Keratinocyte (primary cell): ENCODE measurements around the gene LAMA2. TPM values are rescaled to one million over a fixed set of nuclear protein-coding genes. Genes with fewer than 3 reads are reported as not detected.

Experiments
- DNase-seq: peaks from one replicate; pipeline ENCODE4 v3.0.0-alpha.2; 2011; ENCODE audit warnings: low read depth, missing footprints, low spot score
- FAIRE-seq: peaks from 2 replicates; lab custom pipeline; 2011; peaks lifted over from hg19 to GRCh38; lab: Jason Lieb, UNC
- H2AFZ ChIP-seq: 2 replicates; pipeline ENCODE4 v1.6.0; 2012; ENCODE audit warnings: low read length, control low read depth, inconsistent platforms; ENCODE audit not compliant: control insufficient read depth
- H3K27ac ChIP-seq: 2 replicates; pipeline ENCODE4 v1.5.1; 2011; ENCODE audit warnings: low read length; ENCODE audit not compliant: control insufficient read depth, insufficient read depth
- H3K27me3 ChIP-seq: 3 replicates; pipeline ENCODE4 v1.6.0; 2011; ENCODE audit warnings: low read length; ENCODE audit not compliant: control insufficient read depth, insufficient read depth; ENCODE audit errors: extremely low read depth
- H3K36me3 ChIP-seq, 2 experiments: 2 replicates in 1 of 2; 3 replicates in 1 of 2; pipeline ENCODE4 v1.5.1; 2011; ENCODE audit warnings: low read length in 2 of 2, mild to moderate bottlenecking in 1 of 2; ENCODE audit not compliant: control insufficient read depth in 2 of 2, insufficient read depth in 2 of 2; ENCODE audit errors: extremely low read depth in 1 of 2
- H3K4me1 ChIP-seq: 3 replicates; pipeline ENCODE4 v1.5.1; 2011; ENCODE audit warnings: low read length; ENCODE audit not compliant: control insufficient read depth, insufficient read depth; ENCODE audit errors: extremely low read depth
- H3K4me2 ChIP-seq: 3 replicates; pipeline ENCODE4 v1.6.0; 2011; ENCODE audit warnings: low read depth, low read length; ENCODE audit not compliant: control insufficient read depth, insufficient read depth; ENCODE audit errors: extremely low read depth
- H3K4me3 ChIP-seq, 3 experiments: fragments of 200-600 bp in 1 of 3; sonication (generic) in 1 of 3; 2 replicates in 2 of 3; 3 replicates in 1 of 3; pipeline ENCODE4 v1.5.1; 2011 to 2016; ENCODE audit warnings: low read length in 3 of 3, mild to moderate bottlenecking in 3 of 3, control low read depth in 2 of 3, inconsistent platforms in 1 of 3, low read depth in 1 of 3, mixed read lengths in 1 of 3, mixed run types in 1 of 3, moderate library complexity in 1 of 3; ENCODE audit not compliant: control insufficient read depth in 2 of 3, insufficient read depth in 2 of 3; ENCODE audit errors: extremely low read depth in 1 of 3
- H3K79me2 ChIP-seq: 2 replicates; pipeline ENCODE4 v1.6.0; 2012; ENCODE audit warnings: low read length; ENCODE audit not compliant: control insufficient read depth, insufficient read depth
- H3K9ac ChIP-seq: 3 replicates; pipeline ENCODE4 v1.6.0; 2011; ENCODE audit warnings: low read length; ENCODE audit not compliant: control insufficient read depth, insufficient read depth; ENCODE audit errors: extremely low read depth
- H3K9me1 ChIP-seq: 3 replicates; pipeline ENCODE4 v1.6.0; 2011; ENCODE audit warnings: low read length; ENCODE audit not compliant: control insufficient read depth, insufficient read depth; ENCODE audit errors: extremely low read depth
- H3K9me3 ChIP-seq: 2 replicates; pipeline ENCODE4 v1.5.1; 2012; ENCODE audit warnings: low read depth, low read length; ENCODE audit not compliant: control insufficient read depth
- H4K20me1 ChIP-seq: 3 replicates; pipeline ENCODE4 v1.6.0; 2011; ENCODE audit warnings: low read length; ENCODE audit not compliant: control insufficient read depth, insufficient read depth; ENCODE audit errors: extremely low read depth
- EZH2 ChIP-seq: IDR thresholded peaks from one replicate; pipeline ENCODE4 v1.6.1; 2012; ENCODE audit warnings: inconsistent platforms, mild to moderate bottlenecking, low read length, moderate library complexity
- dilution Hi-C: fragments of 300-500 bp; cut with MboI; formaldehyde crosslinking; loops from one replicate; pipeline ENCODE4 v1.7.0; 2020; ENCODE audit warnings: low sequenced_read_pairs; ENCODE audit not compliant: extremely low pct_ligation_motif_present
- polyA plus RNA-seq, 5 experiments: library from polyadenylated mRNA; depleted of rRNA in 3 of 5; stranded (reverse) in 3 of 5; stranded (forward) in 1 of 5; unstranded in 1 of 5; fragments of >200 nt; gene quantifications; 1 replicate in 1 of 5; 2 replicates in 3 of 5; 3 replicates in 1 of 5; pipeline versions ENCODE4 v1.2.1 to v1.2.3, GENCODE V29; 2011 to 2012; ENCODE audit warnings: missing spikeins in 2 of 5, low read depth in 1 of 5, low replicate concordance in 1 of 5
- TF ChIP-seq, protein P1 (sequence below), 3 experiments: IDR thresholded peaks in 1 of 3; conservative IDR thresholded peaks in 1 of 3; optimal IDR thresholded peaks in 1 of 3; 2 replicates in 2 of 3; 3 replicates in 1 of 3; pipeline versions ENCODE3 to v1.5.1; 2011; ENCODE audit warnings: low read length in 3 of 3, mild to moderate bottlenecking in 3 of 3, moderate library complexity in 2 of 3, control low read depth in 1 of 3, inconsistent platforms in 1 of 3; ENCODE audit not compliant: insufficient read depth in 2 of 3; ENCODE audit errors: extremely low read depth in 1 of 3

LAMA2 gene
- polyA plus RNA-seq, 1 donor (not counting 4 experiments of a cell fraction or from before 2014, with no cell fraction given), result 1.4 TPM

DNA sequence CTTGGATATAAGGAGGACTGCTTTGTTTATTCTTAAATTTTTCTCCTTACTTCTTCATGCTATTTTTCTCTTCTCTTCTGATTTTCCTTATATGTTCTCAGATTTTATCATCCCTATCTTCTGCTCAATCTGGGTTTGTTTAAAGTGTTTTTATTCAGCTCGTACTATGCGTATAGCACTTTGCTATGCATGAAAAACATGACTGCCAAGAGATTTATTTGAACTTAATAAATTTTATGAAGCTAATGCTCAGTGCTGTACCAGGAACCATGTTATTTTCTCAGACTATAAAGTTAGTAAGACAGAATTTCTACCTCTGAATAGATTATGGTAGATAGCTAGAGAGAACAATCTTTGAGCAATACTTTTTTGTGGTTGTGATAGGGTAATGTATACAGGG is 305.9 kb downstream of the LAMA2 start:
- Histone ChIP-seq H2AFZ (no peak overlapping the region), H3K9me3 (no peaks in the 10 kb centered on the region), H3K4me1 (peaks cover 14% of the 10 kb centered on the region), H3K27ac (no peak overlapping the region), H4K20me1 (no peaks in the 10 kb centered on the region), H3K4me2 (no peak overlapping the region), H3K9me1 (no peaks in the 10 kb centered on the region), H3K36me3 (no peaks in the 10 kb centered on the region), H3K9ac (no peak overlapping the region), H3K27me3 (no peaks in the 10 kb centered on the region), H3K79me2 (no peaks in the 10 kb centered on the region), H3K4me3 (no peak overlapping the region)
- FAIRE-seq (no peak), DNase-seq (no peak)
- dilution Hi-C loops, result no loop called here
- no peak for TF ChIP-seq EZH2
- TF ChIP-seq, protein P1, sequence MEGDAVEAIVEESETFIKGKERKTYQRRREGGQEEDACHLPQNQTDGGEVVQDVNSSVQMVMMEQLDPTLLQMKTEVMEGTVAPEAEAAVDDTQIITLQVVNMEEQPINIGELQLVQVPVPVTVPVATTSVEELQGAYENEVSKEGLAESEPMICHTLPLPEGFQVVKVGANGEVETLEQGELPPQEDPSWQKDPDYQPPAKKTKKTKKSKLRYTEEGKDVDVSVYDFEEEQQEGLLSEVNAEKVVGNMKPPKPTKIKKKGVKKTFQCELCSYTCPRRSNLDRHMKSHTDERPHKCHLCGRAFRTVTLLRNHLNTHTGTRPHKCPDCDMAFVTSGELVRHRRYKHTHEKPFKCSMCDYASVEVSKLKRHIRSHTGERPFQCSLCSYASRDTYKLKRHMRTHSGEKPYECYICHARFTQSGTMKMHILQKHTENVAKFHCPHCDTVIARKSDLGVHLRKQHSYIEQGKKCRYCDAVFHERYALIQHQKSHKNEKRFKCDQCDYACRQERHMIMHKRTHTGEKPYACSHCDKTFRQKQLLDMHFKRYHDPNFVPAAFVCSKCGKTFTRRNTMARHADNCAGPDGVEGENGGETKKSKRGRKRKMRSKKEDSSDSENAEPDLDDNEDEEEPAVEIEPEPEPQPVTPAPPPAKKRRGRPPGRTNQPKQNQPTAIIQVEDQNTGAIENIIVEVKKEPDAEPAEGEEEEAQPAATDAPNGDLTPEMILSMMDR (optimal IDR thresholded peaks at IDR 0.05 in 1 of 3, IDR thresholded peaks at IDR 0.05 in 1 of 3, conservative IDR thresholded peaks at IDR 0.05 in 1 of 3; ENCODE audit: extremely low read depth in 1 of 3, insufficient read depth in 2 of 3, low read length in 3 of 3), result no peak

- Histone ChIP-seq H3K9me3 (no peaks in the 10 kb centered on the region), H3K36me3 (no peaks in the 10 kb centered on the region), H3K27me3 (no peaks in the 10 kb centered on the region), H3K4me2 (no peak overlapping the region), H3K9me1 (no peaks in the 10 kb centered on the region), H3K4me3 (no peak overlapping the region), H3K79me2 (no peaks in the 10 kb centered on the region), H4K20me1 (no peaks in the 10 kb centered on the region), H3K4me1 (peaks cover 9% of the 10 kb centered on the region), H3K27ac (no peak overlapping the region), H3K9ac (no peak overlapping the region), H2AFZ (no peak overlapping the region)
- no peak for TF ChIP-seq EZH2
- TF ChIP-seq, protein P1 (optimal IDR thresholded peaks at IDR 0.05 in 1 of 3, IDR thresholded peaks at IDR 0.05 in 1 of 3, conservative IDR thresholded peaks at IDR 0.05 in 1 of 3; ENCODE audit: extremely low read depth in 1 of 3, insufficient read depth in 2 of 3, low read length in 3 of 3), result no peak
- no peak for FAIRE-seq
- DNase-seq, result no peak
- dilution Hi-C loops, result no loop called here
Measured at GRCh38 chr6:129189266-129189665, 306.3 kb downstream of the LAMA2 start.
